ENCODE results near the gene MAJIN. TPM values are rescaled to one million over a fixed set of nuclear protein-coding genes. Genes with fewer than 3 reads are reported as not detected.

Gene MAJIN
- total and polyA plus RNA-seq, 4 donors: 0.09 to 0.31 TPM; not detected in 2

DNA sequence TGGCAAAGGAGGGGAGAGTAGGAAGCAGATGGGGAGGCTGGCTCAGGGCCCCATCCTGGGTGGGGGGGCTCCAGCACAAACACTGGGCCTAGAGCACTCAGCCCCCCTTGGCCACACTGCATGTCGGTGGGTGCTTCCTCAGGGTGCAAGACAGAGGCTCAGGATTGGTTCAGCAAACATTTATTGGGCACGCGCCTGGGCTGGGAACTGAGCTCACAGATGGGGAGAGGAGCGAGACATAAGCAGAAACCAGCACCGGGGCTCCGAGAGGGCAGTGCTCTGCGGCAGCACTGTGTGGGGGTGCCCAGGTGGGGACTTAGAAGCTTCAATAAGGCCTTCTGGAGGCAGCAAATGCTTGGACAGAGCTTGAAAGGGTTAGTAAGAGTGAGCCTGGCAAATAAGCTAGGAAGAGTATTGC lies 81.4 kb downstream of the MAJIN start:
- 43% methylated on average over 7 of the region's 7 CpGs for WGBS

More for the DNA sequence above, 81.4 kb downstream of the MAJIN start:
- Histone ChIP-seq H3K9ac (ENCODE audit: low read depth in 1 of 2, low read length in 2 of 2) (peak overlapping the region in 1 of 2 donors; percentile 57), H3K36me3 (ENCODE audit: control insufficient read depth in 4 of 4, insufficient read depth in 3 of 4, low read depth in 1 of 4, low read length in 3 of 4) (peaks cover 0 to 2% (median 0%) of the 10 kb centered on the region in 4 donors), H3K4me1 (ENCODE audit: control insufficient read depth in 4 of 4, insufficient read depth in 4 of 4, low read length in 3 of 4) (peaks cover 21 to 61% (median 49%) of the 10 kb centered on the region in 4 donors), H3K9me3 (ENCODE audit: control insufficient read depth in 4 of 4, low read length in 3 of 4) (no peaks in the 10 kb centered on the region), H3K27ac (ENCODE audit: low read depth in 1 of 2, low read length in 2 of 2) (peak overlapping the region; percentile 86 to 89), H3K4me3 (ENCODE audit: low read depth in 1 of 3, low read length in 3 of 3) (peak overlapping the region; percentile 36 to 83 (median 81)), H3K27me3 (ENCODE audit: control insufficient read depth in 4 of 4, insufficient read depth in 4 of 4, low read length in 3 of 4) (no peaks in the 10 kb centered on the region)
- no peak for DNase-seq (ENCODE audit: low spot score)
- TF ChIP-seq TAF1 (conservative IDR thresholded peaks at IDR 0.05) (no peak), EGR1 (IDR thresholded peaks at IDR 0.05; ENCODE audit: low read depth in 2 of 2) (no peak), RAD21 (IDR thresholded peaks at IDR 0.05) (no peak), FOXA1 (IDR thresholded peaks at IDR 0.05) (no peak), RXRA (IDR thresholded peaks at IDR 0.05) (no peak), HNF4A (conservative IDR thresholded peaks at IDR 0.05) (no peak), NR2F2 (IDR thresholded peaks at IDR 0.05) (no peak), SP1 (IDR thresholded peaks at IDR 0.05) (no peak), HNF4G (IDR thresholded peaks at IDR 0.05) (no peak), YY1 (IDR thresholded peaks at IDR 0.05) (no peak)
- TF ChIP-seq, protein P1, sequence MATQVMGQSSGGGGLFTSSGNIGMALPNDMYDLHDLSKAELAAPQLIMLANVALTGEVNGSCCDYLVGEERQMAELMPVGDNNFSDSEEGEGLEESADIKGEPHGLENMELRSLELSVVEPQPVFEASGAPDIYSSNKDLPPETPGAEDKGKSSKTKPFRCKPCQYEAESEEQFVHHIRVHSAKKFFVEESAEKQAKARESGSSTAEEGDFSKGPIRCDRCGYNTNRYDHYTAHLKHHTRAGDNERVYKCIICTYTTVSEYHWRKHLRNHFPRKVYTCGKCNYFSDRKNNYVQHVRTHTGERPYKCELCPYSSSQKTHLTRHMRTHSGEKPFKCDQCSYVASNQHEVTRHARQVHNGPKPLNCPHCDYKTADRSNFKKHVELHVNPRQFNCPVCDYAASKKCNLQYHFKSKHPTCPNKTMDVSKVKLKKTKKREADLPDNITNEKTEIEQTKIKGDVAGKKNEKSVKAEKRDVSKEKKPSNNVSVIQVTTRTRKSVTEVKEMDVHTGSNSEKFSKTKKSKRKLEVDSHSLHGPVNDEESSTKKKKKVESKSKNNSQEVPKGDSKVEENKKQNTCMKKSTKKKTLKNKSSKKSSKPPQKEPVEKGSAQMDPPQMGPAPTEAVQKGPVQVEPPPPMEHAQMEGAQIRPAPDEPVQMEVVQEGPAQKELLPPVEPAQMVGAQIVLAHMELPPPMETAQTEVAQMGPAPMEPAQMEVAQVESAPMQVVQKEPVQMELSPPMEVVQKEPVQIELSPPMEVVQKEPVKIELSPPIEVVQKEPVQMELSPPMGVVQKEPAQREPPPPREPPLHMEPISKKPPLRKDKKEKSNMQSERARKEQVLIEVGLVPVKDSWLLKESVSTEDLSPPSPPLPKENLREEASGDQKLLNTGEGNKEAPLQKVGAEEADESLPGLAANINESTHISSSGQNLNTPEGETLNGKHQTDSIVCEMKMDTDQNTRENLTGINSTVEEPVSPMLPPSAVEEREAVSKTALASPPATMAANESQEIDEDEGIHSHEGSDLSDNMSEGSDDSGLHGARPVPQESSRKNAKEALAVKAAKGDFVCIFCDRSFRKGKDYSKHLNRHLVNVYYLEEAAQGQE (IDR thresholded peaks at IDR 0.05): no peak
- TF ChIP-seq, protein P2, sequence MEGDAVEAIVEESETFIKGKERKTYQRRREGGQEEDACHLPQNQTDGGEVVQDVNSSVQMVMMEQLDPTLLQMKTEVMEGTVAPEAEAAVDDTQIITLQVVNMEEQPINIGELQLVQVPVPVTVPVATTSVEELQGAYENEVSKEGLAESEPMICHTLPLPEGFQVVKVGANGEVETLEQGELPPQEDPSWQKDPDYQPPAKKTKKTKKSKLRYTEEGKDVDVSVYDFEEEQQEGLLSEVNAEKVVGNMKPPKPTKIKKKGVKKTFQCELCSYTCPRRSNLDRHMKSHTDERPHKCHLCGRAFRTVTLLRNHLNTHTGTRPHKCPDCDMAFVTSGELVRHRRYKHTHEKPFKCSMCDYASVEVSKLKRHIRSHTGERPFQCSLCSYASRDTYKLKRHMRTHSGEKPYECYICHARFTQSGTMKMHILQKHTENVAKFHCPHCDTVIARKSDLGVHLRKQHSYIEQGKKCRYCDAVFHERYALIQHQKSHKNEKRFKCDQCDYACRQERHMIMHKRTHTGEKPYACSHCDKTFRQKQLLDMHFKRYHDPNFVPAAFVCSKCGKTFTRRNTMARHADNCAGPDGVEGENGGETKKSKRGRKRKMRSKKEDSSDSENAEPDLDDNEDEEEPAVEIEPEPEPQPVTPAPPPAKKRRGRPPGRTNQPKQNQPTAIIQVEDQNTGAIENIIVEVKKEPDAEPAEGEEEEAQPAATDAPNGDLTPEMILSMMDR (IDR thresholded peaks at IDR 0.05; ENCODE audit: low read depth, low read length, missing input control): no peak
- TF ChIP-seq, protein P3, sequence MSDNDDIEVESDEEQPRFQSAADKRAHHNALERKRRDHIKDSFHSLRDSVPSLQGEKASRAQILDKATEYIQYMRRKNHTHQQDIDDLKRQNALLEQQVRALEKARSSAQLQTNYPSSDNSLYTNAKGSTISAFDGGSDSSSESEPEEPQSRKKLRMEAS (IDR thresholded peaks at IDR 0.05): no peak
- TF ChIP-seq, protein P4, sequence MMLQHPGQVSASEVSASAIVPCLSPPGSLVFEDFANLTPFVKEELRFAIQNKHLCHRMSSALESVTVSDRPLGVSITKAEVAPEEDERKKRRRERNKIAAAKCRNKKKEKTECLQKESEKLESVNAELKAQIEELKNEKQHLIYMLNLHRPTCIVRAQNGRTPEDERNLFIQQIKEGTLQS (IDR thresholded peaks at IDR 0.05): no peak
- TF ChIP-seq, protein P5, sequence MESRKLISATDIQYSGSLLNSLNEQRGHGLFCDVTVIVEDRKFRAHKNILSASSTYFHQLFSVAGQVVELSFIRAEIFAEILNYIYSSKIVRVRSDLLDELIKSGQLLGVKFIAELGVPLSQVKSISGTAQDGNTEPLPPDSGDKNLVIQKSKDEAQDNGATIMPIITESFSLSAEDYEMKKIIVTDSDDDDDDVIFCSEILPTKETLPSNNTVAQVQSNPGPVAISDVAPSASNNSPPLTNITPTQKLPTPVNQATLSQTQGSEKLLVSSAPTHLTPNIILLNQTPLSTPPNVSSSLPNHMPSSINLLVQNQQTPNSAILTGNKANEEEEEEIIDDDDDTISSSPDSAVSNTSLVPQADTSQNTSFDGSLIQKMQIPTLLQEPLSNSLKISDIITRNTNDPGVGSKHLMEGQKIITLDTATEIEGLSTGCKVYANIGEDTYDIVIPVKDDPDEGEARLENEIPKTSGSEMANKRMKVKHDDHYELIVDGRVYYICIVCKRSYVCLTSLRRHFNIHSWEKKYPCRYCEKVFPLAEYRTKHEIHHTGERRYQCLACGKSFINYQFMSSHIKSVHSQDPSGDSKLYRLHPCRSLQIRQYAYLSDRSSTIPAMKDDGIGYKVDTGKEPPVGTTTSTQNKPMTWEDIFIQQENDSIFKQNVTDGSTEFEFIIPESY (IDR thresholded peaks at IDR 0.05): no peak

Data from liver (tissue), 9 donors.